Regular cardiac myocyte (primary cell): ENCODE data around the gene KLK13. TPM values are rescaled to one million over a fixed set of nuclear protein-coding genes. Genes with fewer than 3 reads are reported as not detected.

Experiments used
- total RNA-seq: library from RNA; depleted of rRNA; stranded (reverse); fragments of >200 nt; gene quantifications from 2 replicates; pipeline ENCODE4 v1.2.3, GENCODE V29; 2014

KLK13 gene
- not detected in 2 replicates for total RNA-seq

DNA sequence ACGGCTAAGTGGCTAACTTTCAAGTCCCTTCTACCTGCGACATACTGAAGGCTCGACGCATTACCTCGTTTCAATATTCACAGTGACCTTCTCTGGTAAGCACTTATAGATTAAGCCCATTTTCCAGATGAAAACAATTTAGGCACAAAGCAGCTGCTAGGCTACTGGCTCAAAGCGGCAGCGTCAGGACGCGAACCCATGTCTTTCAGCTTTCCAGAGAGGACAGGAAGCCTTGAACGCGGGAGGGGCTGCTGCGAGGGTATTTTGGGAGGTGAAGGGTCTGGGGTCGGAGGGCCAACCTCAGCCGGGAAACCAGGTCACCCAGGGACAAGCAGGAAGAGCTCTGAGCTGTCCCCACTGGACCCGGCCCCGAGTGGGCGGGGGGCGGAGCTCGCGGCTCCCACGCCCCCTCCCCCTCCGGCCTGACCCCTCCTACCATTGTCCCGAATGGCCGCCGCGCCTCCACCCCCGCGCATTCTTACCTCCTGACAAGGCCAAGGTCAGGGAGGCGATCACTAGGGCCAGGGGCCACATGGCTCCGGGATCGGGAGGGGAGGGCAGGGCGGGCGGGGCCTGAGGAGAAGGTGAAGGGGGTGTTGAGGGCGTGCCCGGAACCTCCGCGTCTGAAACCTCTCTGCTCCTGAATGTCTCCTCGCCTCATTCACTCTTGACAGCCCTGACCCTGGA, at the start of gene KLK13:
Gene KLK13 (minus strand): TSS at position 559 of the 687 bp plus-strand sequence. CDS start 25 bp downstream, at position 534.

GRCh38 chr19:51108066-51108804, 43.3 kb upstream of the KLK13 start, which contains the start of gene CTU1:
TSS of gene CTU1 (minus strand) at chr19:51108409. CDS start at chr19:51104569, 3,840 bp downstream.

DNA sequence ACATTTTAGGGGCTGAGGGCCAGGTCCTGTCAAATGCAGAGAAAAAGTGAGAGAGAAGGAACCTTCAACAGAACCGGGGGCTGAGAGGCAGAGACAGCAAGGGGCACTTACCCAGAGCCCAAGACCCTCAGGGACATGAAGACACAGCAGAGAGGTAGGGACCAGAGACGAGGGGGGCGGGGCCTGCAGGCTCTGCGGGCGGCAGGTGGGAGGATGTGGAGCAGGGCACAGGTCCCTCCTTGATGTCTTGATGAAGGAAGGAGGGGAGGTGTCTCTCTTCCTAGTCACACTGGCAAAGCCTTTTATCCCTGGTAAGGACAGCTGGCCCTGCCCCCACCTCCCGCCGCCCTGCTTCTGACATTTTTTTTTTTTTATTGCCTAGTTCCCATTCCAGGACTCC, 17.7 kb upstream of the KLK13 start, which contains the start of gene KLK14:
Gene KLK14 (minus strand): TSS at position 277 of the 400 bp plus-strand sequence. CDS start 273 bp downstream, at position 4.

DNA sequence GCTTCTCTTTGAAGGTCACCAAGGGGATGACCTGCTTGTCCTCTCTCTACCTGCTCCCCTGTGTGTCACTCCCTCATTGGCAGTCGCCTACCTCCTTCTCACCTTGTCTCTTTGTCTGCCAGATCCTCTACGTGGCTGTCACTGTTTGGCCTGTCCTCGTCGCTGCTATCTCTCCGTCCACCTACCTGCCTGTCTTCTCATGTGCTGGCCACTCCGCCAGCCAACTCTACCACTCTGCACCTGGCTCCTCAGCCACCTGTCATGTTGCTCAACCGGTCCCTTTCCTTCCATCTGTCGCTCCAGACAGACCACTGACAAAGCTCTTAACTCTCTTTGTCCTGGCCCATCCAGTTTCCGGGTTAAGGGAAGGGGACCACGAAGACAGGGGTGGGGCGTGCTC, 30.2 kb downstream of the KLK13 start, which contains the start of gene KLK12:
Gene KLK12 (minus strand): TSS at position 299 of the 400 bp plus-strand sequence. CDS start 381 bp downstream, outside the sequence.

DNA sequence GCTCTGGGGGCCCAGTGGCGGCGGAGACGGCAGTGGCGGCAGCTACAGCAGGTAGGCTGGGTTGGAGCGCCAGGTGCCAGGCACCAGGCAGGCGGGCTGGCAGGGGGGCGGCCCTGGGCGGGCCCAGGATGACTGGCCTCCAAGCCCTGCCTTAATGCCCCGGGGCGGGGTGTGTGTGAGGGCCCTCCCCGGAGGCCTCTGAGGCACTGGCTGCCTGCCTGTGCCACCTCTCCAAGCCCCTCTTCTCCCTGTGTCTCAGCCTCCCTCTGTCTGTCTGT, 38.4 kb downstream of the KLK13 start, which contains the start of gene KLK11:
Gene KLK11 (minus strand): TSS at position 63 of the 278 bp plus-strand sequence. CDS start 985 bp downstream, outside the sequence.

GRCh38 chr19:51019544-51019925, 45.4 kb downstream of the KLK13 start, which contains the start of gene KLK10:
TSS of gene KLK10 (minus strand) at chr19:51019709. CDS start at chr19:51019130, 579 bp downstream.

Other genes starting within 250 kb of the KLK13 start
- not detected in 2 replicates for gene KLK1, start 241.3 kb downstream of the KLK13 start, total RNA-seq
- gene KLK15, start 231.5 kb downstream of the KLK13 start, total RNA-seq: not detected in 2 replicates
- not detected in 2 replicates for gene KLK3, start 210.2 kb downstream of the KLK13 start, total RNA-seq
- gene KLK2, start 191.7 kb downstream of the KLK13 start, total RNA-seq: not detected in 2 replicates
- not detected in 2 replicates for gene KLK4, start 153.7 kb downstream of the KLK13 start, total RNA-seq
- under 0.01 TPM in 1 of 2 replicates, not detected in the other for gene KLK5, start 112.1 kb downstream of the KLK13 start, total RNA-seq
- gene KLK6, start 95.5 kb downstream of the KLK13 start, total RNA-seq: not detected in 2 replicates
- gene KLK7, start 81.2 kb downstream of the KLK13 start, total RNA-seq: not detected in 2 replicates
- not detected in 2 replicates for gene KLK8, start 63.5 kb downstream of the KLK13 start, total RNA-seq
- not detected in 2 replicates for gene KLK10, start 45.4 kb downstream of the KLK13 start, total RNA-seq
- gene KLK11, start 38.5 kb downstream of the KLK13 start, total RNA-seq: not detected in 2 replicates
- not detected in 2 replicates for gene KLK12, start 30.1 kb downstream of the KLK13 start, total RNA-seq
- not detected in 2 replicates for gene KLK14, start 17.8 kb upstream of the KLK13 start, total RNA-seq
- gene CTU1, start 43.3 kb upstream of the KLK13 start, total RNA-seq: 7.0 and 8.4 TPM in 2 replicates
- 0.19 and 0.28 TPM in 2 replicates for gene SIGLEC9, start 59.8 kb upstream of the KLK13 start, total RNA-seq
- gene SIGLEC7, start 77.2 kb upstream of the KLK13 start, total RNA-seq: not detected in 2 replicates
- gene CD33, start 160.0 kb upstream of the KLK13 start, total RNA-seq: not detected in 2 replicates
- not detected in 2 replicates for gene SIGLECL1, start 186.0 kb upstream of the KLK13 start, total RNA-seq
- under 0.01 TPM in 1 of 2 replicates, not detected in the other for gene IGLON5, start 246.6 kb upstream of the KLK13 start, total RNA-seq